K562 (cell line): Measurements from ENCODE around the gene HAPSTR1. TPM values are rescaled to one million over a fixed set of nuclear protein-coding genes. Genes with fewer than 3 reads are reported as not detected.
A peak's percentile ranks its signal among the peaks of the same experiment; 100 is the strongest.

ENCODE experiments used
- DACH1 ChIP-seq: fragments of 450-650 bp; IDR thresholded peaks from 2 replicates; pipeline ENCODE4 v1.6.1; 2018; ENCODE audit not compliant: partially characterized antibody
- DNMT1 ChIP-seq: fragments of 450-650 bp; IDR thresholded peaks from 2 replicates; pipeline ENCODE4 v1.6.1; 2016; ENCODE audit warnings: antibody characterized with exemption, mild to moderate bottlenecking
- REST ChIP-seq, 2 experiments: fragments of 450-650 bp; formaldehyde crosslinking in 1 of 2; IDR thresholded peaks; 2 replicates each; pipeline versions ENCODE4 v1.4.0 to v1.6.1; 2014 to 2020; ENCODE audit warnings: mild to moderate bottlenecking in 2 of 2, borderline replicate concordance in 1 of 2, low read depth in 1 of 2
- ZNF212 ChIP-seq: fragments of 450-650 bp; formaldehyde crosslinking; IDR thresholded peaks from 2 replicates; pipeline ENCODE4 v1.4.0; 2020; ENCODE audit warnings: mild to moderate bottlenecking
- ZNF79 ChIP-seq: fragments of 250-450 bp; sonication (Bioruptor Pico); IDR thresholded peaks from 2 replicates; pipeline ENCODE4 v1.4.0; 2020; ENCODE audit warnings: low read depth, mild to moderate bottlenecking, moderate library complexity
- polyA plus RNA-seq, 8 experiments: library from polyadenylated mRNA; depleted of rRNA in 4 of 8; stranded (reverse) in 5 of 8; unstranded in 3 of 8; fragments of >200 nt; fragmentation: Nextera tagmentation in 2 of 8; fragmentation: Illumina TruSeq in 1 of 8; extraction: Ambion mirVana in 2 of 8; extraction: Trizol in 1 of 8; gene quantifications; 2 replicates each; pipeline versions ENCODE4 v1.2.1 to v1.2.3, GENCODE V29; 2011 to 2014; ENCODE audit warnings: inconsistent platforms in 1 of 8, missing spikeins in 1 of 8
- total RNA-seq, 7 experiments: library from RNA; depleted of rRNA in 6 of 7; stranded (reverse); fragments of >200 nt in 6 of 7; fragmentation: Illumina TruSeq in 2 of 7; extraction: Trizol in 2 of 7; gene quantifications; 2 replicates each; pipeline versions ENCODE4 v1.2.1 to v1.2.3, GENCODE V29; 2011 to 2021; ENCODE audit warnings: low replicate concordance in 1 of 7
- TF ChIP-seq, protein P1 (sequence below): fragments of 450-650 bp; IDR thresholded peaks from 2 replicates; pipeline ENCODE4 v1.6.1; 2016; ENCODE audit warnings: mild to moderate bottlenecking, moderate library complexity

HAPSTR1 gene
- total and polyA plus RNA-seq, 9 of the 15 experiments (the other 6 are each of a cell fraction or from before 2014, with no cell fraction given), result 10.8 to 67.9 (median 36.5) TPM

- TF ChIP-seq, protein P1, sequence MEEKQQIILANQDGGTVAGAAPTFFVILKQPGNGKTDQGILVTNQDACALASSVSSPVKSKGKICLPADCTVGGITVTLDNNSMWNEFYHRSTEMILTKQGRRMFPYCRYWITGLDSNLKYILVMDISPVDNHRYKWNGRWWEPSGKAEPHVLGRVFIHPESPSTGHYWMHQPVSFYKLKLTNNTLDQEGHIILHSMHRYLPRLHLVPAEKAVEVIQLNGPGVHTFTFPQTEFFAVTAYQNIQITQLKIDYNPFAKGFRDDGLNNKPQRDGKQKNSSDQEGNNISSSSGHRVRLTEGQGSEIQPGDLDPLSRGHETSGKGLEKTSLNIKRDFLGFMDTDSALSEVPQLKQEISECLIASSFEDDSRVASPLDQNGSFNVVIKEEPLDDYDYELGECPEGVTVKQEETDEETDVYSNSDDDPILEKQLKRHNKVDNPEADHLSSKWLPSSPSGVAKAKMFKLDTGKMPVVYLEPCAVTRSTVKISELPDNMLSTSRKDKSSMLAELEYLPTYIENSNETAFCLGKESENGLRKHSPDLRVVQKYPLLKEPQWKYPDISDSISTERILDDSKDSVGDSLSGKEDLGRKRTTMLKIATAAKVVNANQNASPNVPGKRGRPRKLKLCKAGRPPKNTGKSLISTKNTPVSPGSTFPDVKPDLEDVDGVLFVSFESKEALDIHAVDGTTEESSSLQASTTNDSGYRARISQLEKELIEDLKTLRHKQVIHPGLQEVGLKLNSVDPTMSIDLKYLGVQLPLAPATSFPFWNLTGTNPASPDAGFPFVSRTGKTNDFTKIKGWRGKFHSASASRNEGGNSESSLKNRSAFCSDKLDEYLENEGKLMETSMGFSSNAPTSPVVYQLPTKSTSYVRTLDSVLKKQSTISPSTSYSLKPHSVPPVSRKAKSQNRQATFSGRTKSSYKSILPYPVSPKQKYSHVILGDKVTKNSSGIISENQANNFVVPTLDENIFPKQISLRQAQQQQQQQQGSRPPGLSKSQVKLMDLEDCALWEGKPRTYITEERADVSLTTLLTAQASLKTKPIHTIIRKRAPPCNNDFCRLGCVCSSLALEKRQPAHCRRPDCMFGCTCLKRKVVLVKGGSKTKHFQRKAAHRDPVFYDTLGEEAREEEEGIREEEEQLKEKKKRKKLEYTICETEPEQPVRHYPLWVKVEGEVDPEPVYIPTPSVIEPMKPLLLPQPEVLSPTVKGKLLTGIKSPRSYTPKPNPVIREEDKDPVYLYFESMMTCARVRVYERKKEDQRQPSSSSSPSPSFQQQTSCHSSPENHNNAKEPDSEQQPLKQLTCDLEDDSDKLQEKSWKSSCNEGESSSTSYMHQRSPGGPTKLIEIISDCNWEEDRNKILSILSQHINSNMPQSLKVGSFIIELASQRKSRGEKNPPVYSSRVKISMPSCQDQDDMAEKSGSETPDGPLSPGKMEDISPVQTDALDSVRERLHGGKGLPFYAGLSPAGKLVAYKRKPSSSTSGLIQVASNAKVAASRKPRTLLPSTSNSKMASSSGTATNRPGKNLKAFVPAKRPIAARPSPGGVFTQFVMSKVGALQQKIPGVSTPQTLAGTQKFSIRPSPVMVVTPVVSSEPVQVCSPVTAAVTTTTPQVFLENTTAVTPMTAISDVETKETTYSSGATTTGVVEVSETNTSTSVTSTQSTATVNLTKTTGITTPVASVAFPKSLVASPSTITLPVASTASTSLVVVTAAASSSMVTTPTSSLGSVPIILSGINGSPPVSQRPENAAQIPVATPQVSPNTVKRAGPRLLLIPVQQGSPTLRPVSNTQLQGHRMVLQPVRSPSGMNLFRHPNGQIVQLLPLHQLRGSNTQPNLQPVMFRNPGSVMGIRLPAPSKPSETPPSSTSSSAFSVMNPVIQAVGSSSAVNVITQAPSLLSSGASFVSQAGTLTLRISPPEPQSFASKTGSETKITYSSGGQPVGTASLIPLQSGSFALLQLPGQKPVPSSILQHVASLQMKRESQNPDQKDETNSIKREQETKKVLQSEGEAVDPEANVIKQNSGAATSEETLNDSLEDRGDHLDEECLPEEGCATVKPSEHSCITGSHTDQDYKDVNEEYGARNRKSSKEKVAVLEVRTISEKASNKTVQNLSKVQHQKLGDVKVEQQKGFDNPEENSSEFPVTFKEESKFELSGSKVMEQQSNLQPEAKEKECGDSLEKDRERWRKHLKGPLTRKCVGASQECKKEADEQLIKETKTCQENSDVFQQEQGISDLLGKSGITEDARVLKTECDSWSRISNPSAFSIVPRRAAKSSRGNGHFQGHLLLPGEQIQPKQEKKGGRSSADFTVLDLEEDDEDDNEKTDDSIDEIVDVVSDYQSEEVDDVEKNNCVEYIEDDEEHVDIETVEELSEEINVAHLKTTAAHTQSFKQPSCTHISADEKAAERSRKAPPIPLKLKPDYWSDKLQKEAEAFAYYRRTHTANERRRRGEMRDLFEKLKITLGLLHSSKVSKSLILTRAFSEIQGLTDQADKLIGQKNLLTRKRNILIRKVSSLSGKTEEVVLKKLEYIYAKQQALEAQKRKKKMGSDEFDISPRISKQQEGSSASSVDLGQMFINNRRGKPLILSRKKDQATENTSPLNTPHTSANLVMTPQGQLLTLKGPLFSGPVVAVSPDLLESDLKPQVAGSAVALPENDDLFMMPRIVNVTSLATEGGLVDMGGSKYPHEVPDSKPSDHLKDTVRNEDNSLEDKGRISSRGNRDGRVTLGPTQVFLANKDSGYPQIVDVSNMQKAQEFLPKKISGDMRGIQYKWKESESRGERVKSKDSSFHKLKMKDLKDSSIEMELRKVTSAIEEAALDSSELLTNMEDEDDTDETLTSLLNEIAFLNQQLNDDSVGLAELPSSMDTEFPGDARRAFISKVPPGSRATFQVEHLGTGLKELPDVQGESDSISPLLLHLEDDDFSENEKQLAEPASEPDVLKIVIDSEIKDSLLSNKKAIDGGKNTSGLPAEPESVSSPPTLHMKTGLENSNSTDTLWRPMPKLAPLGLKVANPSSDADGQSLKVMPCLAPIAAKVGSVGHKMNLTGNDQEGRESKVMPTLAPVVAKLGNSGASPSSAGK, result peak; percentile 62
- TF ChIP-seq DNMT1 (no peak), DACH1 (no peak), REST (IDR thresholded peaks at IDR 0.05; ENCODE audit: borderline replicate concordance) (0 out of 2 replicates have a peak, but pooled peaks have one; percentile 23), REST (CRISPR knock-in tag; IDR thresholded peaks at IDR 0.05; ENCODE audit: low read depth) (no peak), ZNF79 (no peak), ZNF212 (no peak)
Measured at GRCh38 chr16:9090101-9090959, 1.1 kb upstream of the HAPSTR1 start (continued).
